IMR-90 (cell line): Measurements from ENCODE around the gene REPIN1.

Experiments
- FOS ChIP-seq: fragments of 150-350 bp; IDR thresholded peaks from 2 replicates; pipeline ENCODE4 v1.6.1; 2016; ENCODE audit warnings: low read depth, low read length
- POLR2A ChIP-seq: IDR thresholded peaks from 2 replicates; pipeline ENCODE4 v1.6.1; 2012; ENCODE audit warnings: mild to moderate bottlenecking, low read depth, low read length
- TF ChIP-seq, protein P1 (sequence below): conservative IDR thresholded peaks from 2 replicates; pipeline ENCODE4 v1.5.1; 2012; ENCODE audit warnings: mild to moderate bottlenecking, low read depth, low read length, improper control_type of control experiment

DNA sequence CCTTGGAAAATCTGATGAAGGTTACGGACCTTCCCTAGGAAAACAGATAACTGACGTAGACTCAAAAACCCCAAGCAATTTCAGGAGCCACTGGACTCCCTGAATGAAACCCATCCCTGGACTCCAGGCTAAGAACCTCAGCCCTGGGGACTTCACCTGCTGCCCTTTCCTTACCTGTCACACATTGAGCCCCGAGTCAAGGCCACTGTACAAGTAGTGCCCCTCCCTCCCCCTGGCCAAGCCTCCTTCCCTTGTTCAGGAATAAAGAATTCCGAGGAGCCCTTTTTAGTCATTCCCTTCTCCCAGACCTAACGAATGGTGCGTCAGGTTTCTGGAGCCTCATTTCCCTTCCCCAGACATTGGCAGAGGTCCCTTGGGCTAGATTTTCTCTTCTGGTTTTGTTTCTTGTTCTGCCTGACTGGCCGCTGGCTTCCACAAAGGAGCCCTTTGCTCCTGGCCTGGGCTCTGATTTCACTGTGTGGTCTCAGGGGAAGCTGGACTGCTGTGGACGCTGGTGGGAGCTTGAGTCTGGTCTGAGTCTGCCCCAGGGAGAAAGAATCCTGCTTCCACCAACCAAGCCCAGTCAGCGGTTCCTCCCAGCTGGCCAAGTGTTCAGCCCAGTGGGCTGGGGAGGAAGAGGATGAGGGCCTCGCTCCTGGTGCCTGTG, 42.2 kb downstream of the REPIN1 start:
- TF ChIP-seq, protein P1, sequence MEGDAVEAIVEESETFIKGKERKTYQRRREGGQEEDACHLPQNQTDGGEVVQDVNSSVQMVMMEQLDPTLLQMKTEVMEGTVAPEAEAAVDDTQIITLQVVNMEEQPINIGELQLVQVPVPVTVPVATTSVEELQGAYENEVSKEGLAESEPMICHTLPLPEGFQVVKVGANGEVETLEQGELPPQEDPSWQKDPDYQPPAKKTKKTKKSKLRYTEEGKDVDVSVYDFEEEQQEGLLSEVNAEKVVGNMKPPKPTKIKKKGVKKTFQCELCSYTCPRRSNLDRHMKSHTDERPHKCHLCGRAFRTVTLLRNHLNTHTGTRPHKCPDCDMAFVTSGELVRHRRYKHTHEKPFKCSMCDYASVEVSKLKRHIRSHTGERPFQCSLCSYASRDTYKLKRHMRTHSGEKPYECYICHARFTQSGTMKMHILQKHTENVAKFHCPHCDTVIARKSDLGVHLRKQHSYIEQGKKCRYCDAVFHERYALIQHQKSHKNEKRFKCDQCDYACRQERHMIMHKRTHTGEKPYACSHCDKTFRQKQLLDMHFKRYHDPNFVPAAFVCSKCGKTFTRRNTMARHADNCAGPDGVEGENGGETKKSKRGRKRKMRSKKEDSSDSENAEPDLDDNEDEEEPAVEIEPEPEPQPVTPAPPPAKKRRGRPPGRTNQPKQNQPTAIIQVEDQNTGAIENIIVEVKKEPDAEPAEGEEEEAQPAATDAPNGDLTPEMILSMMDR: no peak
- TF ChIP-seq FOS (no peak), POLR2A (no peak)
